NCI-H524 (cell line): ENCODE data around the gene USF2.

Experiments
- DNase-seq, 2 experiments: peaks; one replicate each; lab custom pipeline; 2025; lab: John Stamatoyannopoulos, UW

The USF2 gene

GRCh38 chr19:35318679-35319448, 50.1 kb downstream of the USF2 start:
- no peak for DNase-seq

- DNase-seq, result no peak
Measured at GRCh38 chr19:35320065-35320713, 51.4 kb downstream of the USF2 start.

GRCh38 chr19:35321291-35321690, 52.5 kb downstream of the USF2 start:
- DNase-seq, result no peak

- no peak for DNase-seq
Measured at GRCh38 chr19:35322014-35322413, 53.3 kb downstream of the USF2 start.

GRCh38 chr19:35327642-35328041, 58.9 kb downstream of the USF2 start:
- DNase-seq, result peak in 1 of 2 experiments; percentile 20

GRCh38 chr19:35328851-35329285, 60.1 kb downstream of the USF2 start, which contains the start of gene CD22:
Gene CD22, plus strand, starts transcription at chr19:35329187. Its CDS starts 2,854 bp downstream, at chr19:35332041.
- DNase-seq, result no peak

- DNase-seq, result no peak
Measured at GRCh38 chr19:35329323-35329722, 60.6 kb downstream of the USF2 start.
